Measurements from ENCODE around the gene TSPAN9. TPM values are rescaled to one million over a fixed set of nuclear protein-coding genes. Genes with fewer than 3 reads are reported as not detected.

Gene TSPAN9
- polyA plus RNA-seq, 1 of the 3 experiments (the other 2 are of a cell fraction): 34.9 TPM

- 65% methylated on average over 8 of the region's 8 CpGs for WGBS (ENCODE audit: low lambda C conversion rate)
- Histone ChIP-seq H3K4me2 (no peak overlapping the region), H3K9me3 (no peaks in the 10 kb centered on the region), H3K9ac (no peak overlapping the region), H3K79me2 (ENCODE audit: insufficient read depth) (no peaks in the 10 kb centered on the region), H3K27me3 (ENCODE audit: insufficient read depth) (peaks cover 14% of the 10 kb centered on the region; the same call in 1 of the 2 replicates), H2AFZ (ENCODE audit: low read depth) (no peak overlapping the region), H3K4me3 (ENCODE audit: low read depth in 2 of 2, low read length in 1 of 2) (no peak overlapping the region), H4K20me1 (ENCODE audit: insufficient read depth) (no peaks in the 10 kb centered on the region), H3K9me2 (no peaks in the 10 kb centered on the region), H3K4me1 (ENCODE audit: control insufficient read depth in 1 of 2, insufficient read depth in 2 of 2, low read depth in 1 of 2, low read length in 1 of 2) (peaks cover 0 to 7% of the 10 kb centered on the region in 2 experiments; a peak in 1 of 4 replicates), H3K27ac (ENCODE audit: low read depth in 2 of 2, low read length in 1 of 2) (no peak overlapping the region), H3F3A (replicated peaks; ENCODE audit: insufficient read depth) (no peaks in the 10 kb centered on the region), H3K36me3 (replicated peaks in 1 of 2; ENCODE audit: control insufficient read depth in 1 of 2, insufficient read depth in 2 of 2, low read length in 1 of 2) (no peaks in the 10 kb centered on the region)
- TF ChIP-seq GATA2 (CRISPR knock-in tag; IDR thresholded peaks at IDR 0.05): no peak
- TF ChIP-seq SMC3 (IDR thresholded peaks at IDR 0.05; ENCODE audit: low read depth, low read length): no peak
- no peak for TF ChIP-seq YY1 (IDR thresholded peaks at IDR 0.05; ENCODE audit: low read depth)
- no peak for TF ChIP-seq ELF1 (IDR thresholded peaks at IDR 0.05)
- no peak for TF ChIP-seq RAD21 (IDR thresholded peaks at IDR 0.05; ENCODE audit: low read length)
- TF ChIP-seq CTCF (IDR thresholded peaks at IDR 0.05): no peak
- TF ChIP-seq FOXJ3 (CRISPR knock-in tag; IDR thresholded peaks at IDR 0.05): no peak
- no peak for TF ChIP-seq TAF1 (IDR thresholded peaks at IDR 0.05; ENCODE audit: borderline replicate concordance, low read depth, low read length)
- no peak for TF ChIP-seq MEF2A (IDR thresholded peaks at IDR 0.05; ENCODE audit: borderline replicate concordance, low read depth)
- no peak for TF ChIP-seq USF2 (IDR thresholded peaks at IDR 0.05; ENCODE audit: borderline replicate concordance, low read depth, low read length)
- no peak for TF ChIP-seq JUND (IDR thresholded peaks at IDR 0.05)
- no peak for TF ChIP-seq RXRA (IDR thresholded peaks at IDR 0.05; ENCODE audit: borderline replicate concordance, low read depth)
- no peak for TF ChIP-seq REST (IDR thresholded peaks at IDR 0.05; ENCODE audit: low read depth, low read length)
- no peak for TF ChIP-seq CHD2 (IDR thresholded peaks at IDR 0.05; ENCODE audit: low read length, partially characterized antibody)
- TF ChIP-seq MXI1 (IDR thresholded peaks at IDR 0.05; ENCODE audit: low read depth, low read length): no peak
- no peak for DNase-seq
- CTCF ChIA-PET: interaction anchor here (0.7 to 8.4 kb wide), 6 partner anchors 9 to 469 kb away, joined by 3 to 63 read pairs (median 4); no protein-coding TSS in a partner anchor
- POLR2A ChIA-PET: interaction anchor here (1.5 kb wide), 1 partner anchor 16 kb away, joined by 4 read pairs; no protein-coding TSS in a partner anchor
Measured at GRCh38 chr12:3335078-3335487, 257.9 kb downstream of the TSPAN9 start.

Small RNA genes lying within 50 kb of the gene (small RNA-seq; reads per million reads assigned to genes)
- 0 to 0.79 (median 0) reads per million in 7 experiments for gene AC005912.1
- 0 reads per million in 7 experiments for gene RF00017

Other genes starting within 250 kb of the TSPAN9 start
- not detected in 2 replicates for gene NRIP2, start 242.3 kb upstream of the TSPAN9 start, polyA plus RNA-seq (2012; rRNA removed)
- not detected in 2 replicates for gene TEX52, start 220.3 kb upstream of the TSPAN9 start, polyA plus RNA-seq (2012; rRNA removed)
- 17.0 and 29.9 TPM in 2 replicates for gene FOXM1, start 200.2 kb upstream of the TSPAN9 start, polyA plus RNA-seq (2012; rRNA removed)
- gene RHNO1, start 200.2 kb upstream of the TSPAN9 start, polyA plus RNA-seq (2012; rRNA removed): 28.9 and 39.5 TPM in 2 replicates
- 22.6 and 24.0 TPM in 2 replicates for gene TULP3, start 186.5 kb upstream of the TSPAN9 start, polyA plus RNA-seq (2012; rRNA removed)
- 21.1 and 27.1 TPM in 2 replicates for gene TEAD4, start 118.0 kb upstream of the TSPAN9 start, polyA plus RNA-seq (2012; rRNA removed)

All from SK-N-SH (cell line).